ENCODE measurements around the gene LPCAT4. TPM values are rescaled to one million over a fixed set of nuclear protein-coding genes. Genes with fewer than 3 reads are reported as not detected.
"Not testable (repeated sequence)": the region's sequence is repeated elsewhere in the genome, so short reads cannot be mapped to it uniquely, and the experiment has no call there.

The LPCAT4 gene
- total and polyA plus RNA-seq, 2 experiments from 2014 or later: 162 to 172 TPM

GRCh38 chr15:34376856-34377255 lies 9.9 kb upstream of the LPCAT4 start:
- H3K36me3 ChIP-seq: peaks cover 5% of the 10 kb centered on the region
- no peak overlapping the region for H3K27ac ChIP-seq
- TF ChIP-seq CTCF (IDR thresholded peaks at IDR 0.05; ENCODE audit: low read depth, low read length): no peak
- no peaks in the 10 kb centered on the region for H3K9me3 ChIP-seq (ENCODE audit: low read depth)
- DNase-seq (ENCODE audit: low read depth in 1 of 2, low spot score in 1 of 2): no peak
- H3K4me1 ChIP-seq (ENCODE audit: low read depth): no peaks in the 10 kb centered on the region
- H3K4me3 ChIP-seq: no peak overlapping the region
- no peaks in the 10 kb centered on the region for H3K27me3 ChIP-seq

GRCh38 chr15:34375541-34375940 lies 8.5 kb upstream of the LPCAT4 start:
- H3K4me1 ChIP-seq (ENCODE audit: low read depth); H3K27ac ChIP-seq; DNase-seq (ENCODE audit: low read depth in 1 of 2, low spot score in 1 of 2); H3K4me3 ChIP-seq; H3K9me3 ChIP-seq (ENCODE audit: low read depth); H3K27me3 ChIP-seq; H3K36me3 ChIP-seq: not testable (repeated sequence)

GRCh38 chr15:34374816-34375215 lies 7.8 kb upstream of the LPCAT4 start:
- no peaks in the 10 kb centered on the region for H3K36me3 ChIP-seq
- no peaks in the 10 kb centered on the region for H3K4me1 ChIP-seq (ENCODE audit: low read depth)
- no peak for TF ChIP-seq CTCF (IDR thresholded peaks at IDR 0.05; ENCODE audit: low read depth, low read length)
- no peak overlapping the region for H3K4me3 ChIP-seq
- no peaks in the 10 kb centered on the region for H3K27me3 ChIP-seq
- DNase-seq (ENCODE audit: low read depth in 1 of 2, low spot score in 1 of 2): no peak
- H3K27ac ChIP-seq: no peak overlapping the region
- H3K9me3 ChIP-seq (ENCODE audit: low read depth): no peaks in the 10 kb centered on the region

GRCh38 chr15:34373951-34374350 lies 7.0 kb upstream of the LPCAT4 start:
- H3K36me3 ChIP-seq: no peaks in the 10 kb centered on the region
- H3K27ac ChIP-seq: no peak overlapping the region
- H3K27me3 ChIP-seq: no peaks in the 10 kb centered on the region
- no peaks in the 10 kb centered on the region for H3K9me3 ChIP-seq (ENCODE audit: low read depth)
- H3K4me1 ChIP-seq (ENCODE audit: low read depth): no peaks in the 10 kb centered on the region
- no peak for DNase-seq (ENCODE audit: low read depth in 1 of 2, low spot score in 1 of 2)
- no peak overlapping the region for H3K4me3 ChIP-seq
- no peak for TF ChIP-seq CTCF (IDR thresholded peaks at IDR 0.05; ENCODE audit: low read depth, low read length)

GRCh38 chr15:34370643-34371042 lies 3.6 kb upstream of the LPCAT4 start:
- no peak overlapping the region for H3K27ac ChIP-seq
- TF ChIP-seq CTCF (IDR thresholded peaks at IDR 0.05; ENCODE audit: low read depth, low read length): no peak
- H3K27me3 ChIP-seq: no peaks in the 10 kb centered on the region
- DNase-seq (ENCODE audit: low read depth in 1 of 2, low spot score in 1 of 2): no peak
- H3K9me3 ChIP-seq (ENCODE audit: low read depth): no peaks in the 10 kb centered on the region
- H3K4me1 ChIP-seq (ENCODE audit: low read depth): peaks cover 3% of the 10 kb centered on the region
- H3K4me3 ChIP-seq: no peak overlapping the region
- H3K36me3 ChIP-seq: no peaks in the 10 kb centered on the region

- peaks cover 8% of the 10 kb centered on the region for H3K4me1 ChIP-seq (ENCODE audit: low read depth)
- no peak for TF ChIP-seq CTCF (IDR thresholded peaks at IDR 0.05; ENCODE audit: low read depth, low read length)
- DNase-seq (ENCODE audit: low read depth in 1 of 2, low spot score in 1 of 2): no peak
- no peak overlapping the region for H3K27ac ChIP-seq
- H3K27me3 ChIP-seq: no peaks in the 10 kb centered on the region
- H3K36me3 ChIP-seq: no peaks in the 10 kb centered on the region
- H3K4me3 ChIP-seq: no peak overlapping the region
- H3K9me3 ChIP-seq (ENCODE audit: low read depth): no peaks in the 10 kb centered on the region
Observed at GRCh38 chr15:34370129-34370528, 3.1 kb upstream of the LPCAT4 start.
